ENCODE measurements around the gene SBF1. TPM values are rescaled to one million over a fixed set of nuclear protein-coding genes. Genes with fewer than 3 reads are reported as not detected.

The SBF1 gene
- total and polyA plus RNA-seq, 12 donors, result 41.0 to 73.0 (median 48.1) TPM

DNA sequence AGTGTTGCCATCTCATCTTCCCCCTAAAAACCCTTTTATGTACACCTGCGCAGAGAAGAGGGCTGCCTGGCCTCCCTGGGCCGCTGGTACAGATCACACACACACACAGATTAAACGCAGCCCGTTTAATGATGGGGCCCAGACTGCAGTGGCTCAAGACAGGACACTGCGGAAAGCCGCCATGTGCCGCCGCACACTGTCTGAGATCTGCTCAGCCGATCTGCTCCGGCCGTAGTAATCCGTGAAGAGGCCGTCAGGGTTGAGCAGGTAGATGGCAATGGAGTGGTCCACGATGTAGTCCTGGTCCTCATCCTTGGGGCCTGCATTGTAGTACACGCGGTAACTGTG lies 48.6 kb upstream of the SBF1 start:
- Histone ChIP-seq H3K27me3 (no peaks in the 10 kb centered on the region), H3K36me3 (peaks cover 0 to 74% (median 44%) of the 10 kb centered on the region in 9 donors), H3K4me1 (peaks cover 4 to 39% (median 27%) of the 10 kb centered on the region in 9 donors), H3K27ac (no peak overlapping the region), H3K4me3 (no peak overlapping the region), H3K9me3 (no peaks in the 10 kb centered on the region)
- TF ChIP-seq, protein P1, sequence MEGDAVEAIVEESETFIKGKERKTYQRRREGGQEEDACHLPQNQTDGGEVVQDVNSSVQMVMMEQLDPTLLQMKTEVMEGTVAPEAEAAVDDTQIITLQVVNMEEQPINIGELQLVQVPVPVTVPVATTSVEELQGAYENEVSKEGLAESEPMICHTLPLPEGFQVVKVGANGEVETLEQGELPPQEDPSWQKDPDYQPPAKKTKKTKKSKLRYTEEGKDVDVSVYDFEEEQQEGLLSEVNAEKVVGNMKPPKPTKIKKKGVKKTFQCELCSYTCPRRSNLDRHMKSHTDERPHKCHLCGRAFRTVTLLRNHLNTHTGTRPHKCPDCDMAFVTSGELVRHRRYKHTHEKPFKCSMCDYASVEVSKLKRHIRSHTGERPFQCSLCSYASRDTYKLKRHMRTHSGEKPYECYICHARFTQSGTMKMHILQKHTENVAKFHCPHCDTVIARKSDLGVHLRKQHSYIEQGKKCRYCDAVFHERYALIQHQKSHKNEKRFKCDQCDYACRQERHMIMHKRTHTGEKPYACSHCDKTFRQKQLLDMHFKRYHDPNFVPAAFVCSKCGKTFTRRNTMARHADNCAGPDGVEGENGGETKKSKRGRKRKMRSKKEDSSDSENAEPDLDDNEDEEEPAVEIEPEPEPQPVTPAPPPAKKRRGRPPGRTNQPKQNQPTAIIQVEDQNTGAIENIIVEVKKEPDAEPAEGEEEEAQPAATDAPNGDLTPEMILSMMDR (IDR thresholded peaks at IDR 0.05), result no peak
- DNase-seq (no peak), ATAC-seq (no peak)
- intact Hi-C loops (cut with DNase I), result loop anchor here in 2 of 10 donors (5.0 to 10.0 kb wide), 2 partner anchors 59 to 279 kb away; partner anchors contain the start of genes CHKB (in 1 of the 2) and TUBGCP6 (in 1 of the 2)
- WGBS, 2 donors, result 91 to 94% methylated on average over 16 of the region's 16 CpGs

DNA sequence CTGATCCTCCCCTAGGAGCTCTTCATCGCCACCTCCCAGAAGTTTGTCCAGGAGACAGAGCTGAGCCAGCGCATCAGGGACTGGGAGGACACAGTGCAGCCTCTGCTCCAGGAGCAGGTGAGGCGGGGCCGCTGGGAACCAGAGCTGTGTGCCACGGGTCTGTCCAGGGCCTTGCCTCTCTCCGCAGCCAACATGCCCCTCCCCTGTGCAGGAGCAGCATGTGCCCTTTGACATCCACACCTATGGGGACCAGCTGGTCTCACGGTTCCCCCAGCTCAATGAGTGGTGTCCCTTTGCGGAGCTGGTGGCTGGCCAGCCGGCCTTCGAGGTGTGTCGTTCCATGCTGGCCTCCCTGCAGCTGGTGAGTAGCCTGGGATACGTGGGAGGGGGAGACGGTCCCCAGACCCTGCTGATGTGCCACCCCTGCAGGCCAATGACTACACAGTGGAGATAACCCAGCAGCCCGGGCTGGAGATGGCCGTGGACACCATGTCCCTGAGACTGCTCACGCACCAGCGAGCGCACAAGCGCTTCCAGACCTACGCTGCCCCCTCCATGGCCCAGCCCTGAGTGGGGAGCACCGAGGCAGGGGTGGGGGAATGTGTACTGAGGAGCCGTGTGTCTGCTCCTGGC lies 48.1 kb upstream of the SBF1 start:
- H3K9me3 ChIP-seq, result no peaks in the 10 kb centered on the region
- intact Hi-C loops (cut with DNase I), result loop anchor here in 2 of 10 donors (5.0 to 10.0 kb wide), 2 partner anchors 59 to 278 kb away; partner anchors contain the start of genes CHKB (in 1 of the 2) and TUBGCP6 (in 1 of the 2)
- H3K4me1 ChIP-seq, result peaks cover 4 to 34% (median 27%) of the 10 kb centered on the region in 9 donors
- no peak overlapping the region for H3K27ac ChIP-seq
- H3K4me3 ChIP-seq, result no peak overlapping the region
- ATAC-seq (no peak), DNase-seq (no peak)
- no peaks in the 10 kb centered on the region for H3K27me3 ChIP-seq
- H3K36me3 ChIP-seq, result peaks cover 0 to 74% (median 44%) of the 10 kb centered on the region in 9 donors
- TF ChIP-seq, protein P1 (IDR thresholded peaks at IDR 0.05), result no peak
- 84 to 87% methylated on average over 22 of the region's 22 CpGs for WGBS, 2 donors

DNA sequence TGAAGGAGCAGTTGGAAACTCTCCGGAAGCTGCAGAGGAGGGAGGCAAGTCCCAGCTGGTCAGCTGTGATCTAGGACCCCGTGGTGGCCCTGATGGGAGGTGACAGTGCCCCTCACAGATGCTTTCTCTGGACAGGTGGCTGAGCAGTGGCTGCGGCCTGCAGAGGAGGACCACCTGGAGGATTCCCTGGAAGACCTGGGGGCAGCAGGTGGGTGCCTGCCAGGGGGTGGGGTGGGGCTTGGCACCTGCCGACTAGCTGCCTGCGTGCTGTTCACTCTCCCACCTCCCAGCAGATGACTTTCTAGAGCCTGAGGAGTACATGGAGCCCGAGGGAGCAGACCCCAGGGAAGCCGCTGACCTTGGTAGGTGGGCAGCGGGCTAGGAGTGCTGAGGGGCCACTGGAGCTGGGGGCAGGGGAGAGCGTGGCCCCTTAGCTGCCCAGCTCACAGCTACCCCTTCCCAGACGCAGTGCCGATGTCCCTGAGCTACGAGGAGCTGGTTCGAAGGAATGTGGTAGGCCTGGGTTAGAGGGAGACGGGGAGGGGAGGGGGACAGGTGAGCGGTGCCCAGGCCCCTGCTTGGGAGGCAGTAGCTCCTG lies 47.5 kb upstream of the SBF1 start:
- peaks cover 0 to 74% (median 44%) of the 10 kb centered on the region in 9 donors for H3K36me3 ChIP-seq
- no peak overlapping the region for H3K27ac ChIP-seq
- DNase-seq (no peak), ATAC-seq (no peak)
- WGBS, 2 donors, result 91 to 92% methylated on average over 15 of the region's 15 CpGs
- H3K4me1 ChIP-seq, result peaks cover 4 to 28% (median 26%) of the 10 kb centered on the region in 9 donors
- TF ChIP-seq, protein P1 (IDR thresholded peaks at IDR 0.05), result no peak
- H3K9me3 ChIP-seq, result no peaks in the 10 kb centered on the region
- intact Hi-C loops (cut with DNase I), result loop anchor here in 2 of 10 donors (5.0 to 10.0 kb wide), 2 partner anchors 60 to 278 kb away; partner anchors contain the start of genes CHKB (in 1 of the 2) and TUBGCP6 (in 1 of the 2)
- no peaks in the 10 kb centered on the region for H3K27me3 ChIP-seq
- H3K4me3 ChIP-seq, result no peak overlapping the region

DNA sequence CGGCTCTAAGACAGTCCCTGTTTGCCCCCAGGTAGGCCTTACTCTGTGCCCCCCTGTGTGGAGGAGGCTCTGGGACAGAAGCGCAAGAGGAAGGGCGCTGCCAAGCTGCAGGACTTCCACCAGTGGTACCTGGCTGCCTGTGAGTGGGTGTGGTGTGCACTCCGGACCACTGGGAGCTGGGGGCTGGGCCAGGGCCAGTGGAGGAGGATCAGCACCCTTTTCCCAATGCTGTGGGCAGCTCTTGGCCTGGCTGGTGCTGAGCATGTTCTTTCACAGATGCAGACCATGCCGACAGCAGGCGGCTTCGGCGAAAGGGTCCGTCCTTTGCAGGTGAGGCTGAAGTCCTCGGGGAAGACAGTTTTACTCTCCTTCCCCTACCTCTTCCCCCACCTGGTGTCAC lies 46.9 kb upstream of the SBF1 start:
- Histone ChIP-seq H3K4me1 (peaks cover 4 to 22% (median 20%) of the 10 kb centered on the region in 9 donors), H3K4me3 (no peak overlapping the region), H3K27me3 (no peaks in the 10 kb centered on the region), H3K9me3 (no peaks in the 10 kb centered on the region), H3K27ac (no peak overlapping the region), H3K36me3 (peaks cover 0 to 79% (median 44%) of the 10 kb centered on the region in 9 donors)
- 91 to 94% methylated on average over 10 of the region's 10 CpGs for WGBS, 2 donors
- DNase-seq, result no peak
- TF ChIP-seq, protein P1 (IDR thresholded peaks at IDR 0.05), result no peak
- intact Hi-C loops (cut with DNase I), result loop anchor here in 2 of 10 donors (5.0 to 10.0 kb wide), 2 partner anchors 61 to 277 kb away; partner anchors contain the start of genes CHKB (in 1 of the 2) and TUBGCP6 (in 1 of the 2)
- no peak for ATAC-seq

All from heart right ventricle (tissue), 16 donors.